Measurements from ENCODE around the gene CCSER2.
"Not testable (repeated sequence)": the region's sequence is repeated elsewhere in the genome, so short reads cannot be mapped to it uniquely, and the experiment has no call there.

CCSER2 gene

DNA sequence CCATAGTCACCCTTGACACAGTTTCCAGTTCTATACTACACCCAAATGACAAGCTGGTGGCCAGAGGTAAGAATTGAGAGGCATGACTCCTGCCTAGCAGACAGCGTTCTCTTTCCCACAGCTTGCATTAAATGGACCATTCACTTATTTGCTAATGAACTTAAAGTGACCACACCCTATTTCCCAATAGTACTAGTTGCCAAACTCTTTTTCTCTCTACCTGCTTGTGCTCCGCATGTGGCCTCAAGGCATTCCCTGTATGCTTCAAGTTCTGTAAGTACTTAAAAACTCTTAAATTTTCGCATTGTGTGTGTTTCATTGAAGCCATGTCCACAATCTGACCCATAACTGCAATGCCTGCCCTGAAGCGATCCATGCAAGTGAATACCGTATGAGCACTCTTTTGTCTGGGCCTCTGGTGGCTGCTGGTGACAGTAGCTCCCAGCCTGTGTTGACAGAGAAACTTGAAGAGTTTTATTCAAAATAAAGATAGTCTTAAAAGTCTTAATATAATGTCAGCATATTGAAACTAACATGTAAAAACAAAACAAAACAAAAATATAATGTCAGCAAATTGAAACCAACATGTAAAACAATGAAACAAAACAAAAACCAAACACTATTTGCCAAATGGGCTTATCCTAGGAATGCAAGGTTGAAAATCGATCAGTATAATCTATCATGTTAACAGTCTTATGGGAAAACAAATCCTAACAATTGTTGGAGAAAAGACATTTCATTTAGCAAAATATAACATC, 73.6 kb downstream of the CCSER2 start:
- no peak for DNase-seq

DNA sequence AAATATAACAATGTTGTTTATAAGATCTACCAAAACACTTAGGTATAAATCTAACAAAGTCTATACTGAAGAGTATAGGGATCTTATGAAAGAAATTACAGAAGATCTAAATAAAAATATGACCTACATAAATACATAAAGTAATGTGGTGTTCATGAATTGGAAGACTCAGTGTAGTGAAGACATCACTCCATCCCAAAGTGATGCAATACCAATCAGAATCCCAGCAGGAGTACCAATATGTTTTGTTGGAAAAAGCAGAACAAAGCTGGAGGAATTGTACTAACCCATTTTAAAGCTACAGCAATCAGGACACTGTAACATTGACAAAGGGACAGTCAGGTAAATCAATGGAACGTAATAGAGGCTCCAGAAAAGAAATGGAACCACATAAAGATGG, 76.4 kb downstream of the CCSER2 start:
- no peak for DNase-seq

DNA sequence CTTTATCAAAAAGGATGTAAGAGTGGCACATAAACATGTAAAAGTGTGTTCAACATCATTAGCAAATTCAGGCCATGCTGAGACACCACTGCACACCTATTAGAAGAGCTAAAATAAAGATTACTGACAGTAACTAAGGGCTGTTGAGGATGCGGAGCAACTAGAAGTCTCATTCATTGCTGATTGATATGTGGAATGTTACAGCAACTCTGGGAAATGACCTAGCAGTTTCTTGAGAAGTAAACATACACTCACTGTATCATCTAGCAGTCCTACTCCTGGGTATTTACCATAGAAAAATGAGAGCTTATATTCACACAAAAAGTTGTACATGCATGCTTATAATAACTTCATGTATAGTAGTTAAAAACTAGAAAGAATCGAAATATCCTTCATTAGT, 77.3 kb downstream of the CCSER2 start:
- DNase-seq = no peak

- DNase-seq = no peak
These were observed 78.2 kb downstream of the CCSER2 start for GRCh38 chr10:84406561-84406960.

- no peak for DNase-seq
These were observed 79.1 kb downstream of the CCSER2 start for GRCh38 chr10:84407388-84408049.

DNA sequence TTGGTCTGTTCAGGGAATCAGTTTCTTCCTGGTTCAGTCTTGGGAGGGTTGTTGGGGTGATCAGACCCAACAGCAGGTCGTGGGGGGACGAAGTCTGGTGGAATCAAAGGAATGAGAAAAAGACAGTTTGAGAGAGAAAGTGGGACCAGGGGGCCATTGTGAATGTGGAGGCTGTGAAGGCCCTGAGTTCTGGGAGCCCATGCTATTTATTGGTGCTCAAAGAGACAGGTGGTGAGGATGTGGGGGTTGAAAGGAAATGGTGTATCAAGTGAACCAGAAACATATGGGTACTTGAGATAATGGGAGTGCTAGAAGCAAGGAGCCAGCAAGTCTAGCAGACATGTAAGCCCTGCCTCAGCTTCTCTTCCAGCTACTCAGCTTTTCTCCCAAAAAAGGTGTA, 84.1 kb downstream of the CCSER2 start:
- DNase-seq = no peak

- DNase-seq = not testable (repeated sequence)
These were observed 85.7 kb downstream of the CCSER2 start for GRCh38 chr10:84414110-84414509.

GRCh38 chr10:84415539-84416244, 87.3 kb downstream of the CCSER2 start:
- no peak for DNase-seq

- DNase-seq = no peak
These were observed 87.8 kb downstream of the CCSER2 start for GRCh38 chr10:84416245-84416555.

- no peak for DNase-seq
These were observed 95.3 kb downstream of the CCSER2 start for GRCh38 chr10:84423719-84424118.

- peak in 1 of 2 donors; percentile 2 for DNase-seq
These were observed 96.4 kb downstream of the CCSER2 start for GRCh38 chr10:84424731-84425167.

DNA sequence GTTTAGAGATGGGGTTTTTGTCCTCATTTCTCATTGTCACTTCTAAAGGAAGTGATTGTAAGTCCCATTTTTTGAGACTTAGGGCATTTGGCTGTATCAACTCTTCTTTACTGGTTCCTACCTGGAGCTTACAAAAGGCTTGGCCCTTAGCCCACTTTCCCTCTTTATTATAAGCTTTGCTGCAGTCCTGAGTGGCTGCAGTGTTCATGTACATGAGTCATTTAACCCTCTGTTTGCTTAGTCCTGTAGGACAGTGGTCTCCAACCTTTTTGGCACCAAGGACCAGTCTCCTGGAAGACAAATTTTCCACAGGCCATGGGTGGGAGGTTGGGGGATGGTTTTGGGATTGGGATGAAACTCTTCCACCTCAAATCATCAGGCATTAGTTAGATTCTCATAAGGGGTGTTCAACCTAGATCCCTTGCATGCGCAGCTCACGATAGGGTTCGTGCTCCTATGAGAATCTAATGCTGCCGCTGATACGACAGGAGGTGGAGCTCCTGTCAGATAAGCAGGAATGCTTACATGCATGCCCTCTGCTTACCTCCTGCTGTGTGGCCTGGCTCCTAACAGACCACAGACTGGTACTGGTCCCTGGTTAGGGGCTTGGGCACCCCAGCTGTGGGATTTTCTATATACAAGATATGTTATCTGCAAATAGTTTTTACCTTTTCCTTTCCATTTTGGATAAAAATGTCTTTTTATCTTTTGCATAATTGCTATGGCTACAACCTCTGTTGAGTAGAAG, 99.7 kb downstream of the CCSER2 start:
- DNase-seq = no peak

GRCh38 chr10:84428711-84429110, 100.3 kb downstream of the CCSER2 start:
- DNase-seq = no peak

DNA sequence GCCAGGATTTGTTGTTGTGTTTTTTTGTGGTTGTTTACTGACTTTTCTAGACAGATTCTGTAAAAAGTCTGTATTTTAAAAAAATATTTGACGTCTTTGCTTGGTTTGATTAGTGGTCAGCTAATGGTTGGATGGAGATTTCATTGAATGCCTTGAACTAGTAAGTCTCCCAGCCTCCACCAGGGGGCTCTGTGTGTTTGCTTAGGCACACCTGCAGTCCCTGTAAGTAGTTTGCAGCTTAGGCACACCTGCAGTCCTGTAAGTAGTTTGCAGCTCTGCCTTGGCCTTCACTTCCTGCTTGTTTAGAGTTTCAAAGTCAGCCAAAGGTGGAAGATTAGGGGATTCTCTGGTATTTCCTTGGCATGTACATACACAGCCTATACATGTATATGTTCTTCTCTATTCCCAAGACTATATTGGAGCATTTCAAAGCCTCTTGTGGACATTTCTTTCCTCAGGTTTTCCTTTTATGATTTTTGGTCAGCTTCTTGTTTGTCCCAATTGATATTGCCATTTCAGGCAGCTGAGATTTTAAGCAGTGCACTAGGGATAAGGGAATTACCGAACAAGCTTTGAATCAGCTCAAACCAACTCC, 101.6 kb downstream of the CCSER2 start:
- peak; percentile 52 to 63 for DNase-seq

DNA sequence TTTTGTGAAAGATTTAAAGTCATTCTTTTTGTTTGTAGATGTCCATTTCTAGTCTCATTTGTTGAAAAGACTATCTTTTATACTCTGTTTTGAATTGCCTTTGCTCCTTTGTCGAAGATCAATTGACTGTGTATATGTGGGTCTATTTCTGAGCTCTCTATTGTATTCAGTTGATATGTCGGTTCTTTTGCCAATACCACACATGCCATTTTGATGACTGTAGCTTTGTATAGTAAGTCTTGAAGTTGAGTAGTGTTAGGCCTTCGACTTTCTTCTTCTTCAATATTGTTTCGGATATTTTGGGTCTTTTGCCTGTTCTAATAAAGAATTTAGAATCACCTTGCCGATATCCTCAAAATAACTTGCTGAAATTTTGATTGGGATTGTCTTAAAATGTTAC, 104.5 kb downstream of the CCSER2 start:
- DNase-seq = no peak

GRCh38 chr10:84440781-84441180, 112.4 kb downstream of the CCSER2 start:
- DNase-seq = no peak

DNA sequence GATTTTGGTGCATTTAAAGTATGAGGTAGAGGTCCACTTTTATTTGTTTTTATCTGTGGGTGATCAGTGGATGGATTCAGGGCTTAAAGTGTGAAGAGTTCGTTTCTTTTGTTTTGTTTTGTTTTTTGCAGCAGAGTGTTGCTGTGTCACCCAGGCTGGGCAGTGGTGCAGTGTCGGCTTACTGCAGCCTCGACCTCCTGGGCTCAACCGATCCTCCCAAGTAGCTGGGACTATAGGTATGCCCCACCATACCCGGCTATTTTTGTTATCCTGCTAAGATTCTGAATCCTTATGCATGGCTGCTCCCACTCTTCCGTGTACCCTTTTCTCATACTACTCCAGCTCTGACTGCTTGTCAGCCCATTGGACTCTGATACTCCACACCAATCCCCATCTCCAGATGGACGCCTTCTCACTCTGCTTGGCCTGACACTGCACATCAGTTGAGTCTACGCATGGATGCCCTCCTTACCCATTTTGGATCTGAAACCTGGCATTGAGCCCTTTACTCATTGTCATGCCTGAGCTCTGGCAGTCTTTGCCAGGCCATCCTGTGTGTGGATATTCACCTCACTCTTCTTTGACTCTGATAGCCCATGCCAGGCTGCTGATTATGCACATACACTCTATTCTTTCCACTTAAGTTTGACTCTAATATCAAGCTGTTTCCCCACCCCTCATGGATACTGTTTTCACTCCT, 119.5 kb downstream of the CCSER2 start:
- no peak for DNase-seq

GRCh38 chr10:84449351-84449750, 121.0 kb downstream of the CCSER2 start:
- not testable (repeated sequence) for DNase-seq

DNA sequence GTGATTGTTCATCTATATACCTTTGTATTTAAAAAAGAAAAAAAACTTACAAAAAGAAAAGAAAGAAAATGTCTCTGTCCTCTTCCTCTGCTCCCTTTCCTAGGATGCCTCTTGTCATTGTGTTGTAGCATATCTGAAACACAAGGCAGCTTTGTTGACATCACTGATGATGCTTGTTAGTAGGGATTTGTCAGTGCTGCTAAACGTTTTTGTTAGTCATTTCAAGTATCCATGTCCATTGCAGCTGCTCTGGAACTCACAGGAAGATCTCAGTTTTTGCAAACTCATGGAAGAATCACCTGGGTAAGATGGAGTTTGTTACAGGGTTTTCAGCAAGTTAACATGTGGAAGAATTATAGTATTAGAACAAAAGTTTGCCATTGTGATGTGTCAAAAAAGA, 123.6 kb downstream of the CCSER2 start:
- no peak for DNase-seq

GRCh38 chr10:84453303-84453702, 124.9 kb downstream of the CCSER2 start:
- DNase-seq = no peak

DNA sequence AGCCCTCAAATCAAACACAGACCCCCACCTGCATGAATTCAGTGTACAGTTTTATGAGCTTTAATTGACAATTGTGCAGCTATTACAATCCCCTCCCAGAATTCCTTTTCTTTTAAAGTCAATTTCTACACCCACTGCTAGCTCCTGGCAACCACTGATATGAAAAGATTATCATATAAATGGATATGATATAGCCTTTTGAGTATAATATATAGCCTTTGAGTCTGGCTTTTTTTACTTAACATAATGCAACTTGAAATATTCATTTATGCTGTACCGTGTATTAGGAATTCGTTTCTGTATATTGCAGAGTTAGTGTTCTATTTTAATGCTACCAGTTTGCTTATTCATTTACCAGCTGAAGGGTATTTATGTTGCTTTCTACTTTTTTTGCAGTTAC, 127.7 kb downstream of the CCSER2 start:
- no peak for DNase-seq

DNA sequence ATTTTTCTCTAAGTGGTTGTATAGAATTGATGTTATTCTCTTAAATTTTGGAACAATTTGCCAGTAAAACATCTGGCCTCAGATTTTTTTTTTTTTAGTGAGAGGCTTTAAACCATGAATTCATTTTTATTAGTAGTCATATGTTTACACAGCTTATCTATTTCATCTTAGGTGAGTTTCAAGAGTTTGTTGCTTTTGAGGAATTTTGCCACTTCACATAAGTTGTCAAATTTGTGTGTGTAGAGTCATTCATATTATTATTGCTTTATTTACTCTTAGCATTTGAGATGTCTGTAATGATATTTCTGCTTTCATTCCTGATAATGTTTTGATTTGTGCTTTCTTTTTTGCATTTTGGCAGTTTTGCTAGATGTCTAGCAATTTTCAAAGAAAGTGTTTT, 132.1 kb downstream of the CCSER2 start:
- no peak for DNase-seq

Measured in CD4-positive, alpha-beta T cell treated with Interleukin-1 beta for 1 hour (primary cell).